NCI-H1436 treated with DMSO at 0.1 percent for 48 hours (cell line): ENCODE results near the gene AURKB.
"Not testable (repeated sequence)": the region's sequence is repeated elsewhere in the genome, so short reads cannot be mapped to it uniquely, and the experiment has no call there.

Experiments used
- DNase-seq: peaks from one replicate; lab custom pipeline; 2025; lab: John Stamatoyannopoulos, UW

Gene AURKB

DNA sequence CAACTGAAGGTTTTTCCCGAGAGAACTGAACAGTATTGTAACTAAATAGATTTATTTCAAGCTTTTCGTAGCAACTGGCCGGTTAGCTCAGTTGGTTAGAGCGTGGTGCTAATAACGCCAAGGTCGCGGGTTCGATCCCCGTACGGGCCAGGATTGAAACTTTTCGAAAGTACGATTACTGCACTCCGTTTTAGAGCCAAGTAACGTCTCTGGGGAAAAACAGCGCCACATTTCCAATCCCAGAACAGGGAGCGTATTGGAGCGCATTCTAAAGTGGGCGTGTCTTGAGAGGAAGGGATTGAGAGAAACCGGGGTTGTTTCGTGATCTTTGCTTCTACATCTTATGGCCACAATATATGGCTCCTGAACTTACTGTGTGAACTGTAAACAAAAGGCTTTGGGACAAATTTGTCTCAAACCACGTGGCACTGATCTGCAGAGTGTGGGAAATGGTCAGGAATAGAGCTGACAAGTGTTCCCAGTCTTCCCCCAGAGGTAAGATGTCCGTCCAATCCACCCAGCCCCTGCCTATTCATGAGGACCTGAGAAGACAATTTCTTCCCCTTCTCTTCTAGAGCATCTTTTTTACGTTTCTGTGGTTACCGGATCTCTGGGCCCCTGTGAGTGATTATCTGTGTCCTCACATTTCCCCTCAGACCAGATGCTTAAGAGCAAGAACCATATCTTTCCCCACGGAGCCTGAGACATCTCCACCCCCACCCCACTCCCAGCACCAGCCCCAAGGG is 22.7 kb downstream of the AURKB start:
- peak; percentile 84 for DNase-seq

DNA sequence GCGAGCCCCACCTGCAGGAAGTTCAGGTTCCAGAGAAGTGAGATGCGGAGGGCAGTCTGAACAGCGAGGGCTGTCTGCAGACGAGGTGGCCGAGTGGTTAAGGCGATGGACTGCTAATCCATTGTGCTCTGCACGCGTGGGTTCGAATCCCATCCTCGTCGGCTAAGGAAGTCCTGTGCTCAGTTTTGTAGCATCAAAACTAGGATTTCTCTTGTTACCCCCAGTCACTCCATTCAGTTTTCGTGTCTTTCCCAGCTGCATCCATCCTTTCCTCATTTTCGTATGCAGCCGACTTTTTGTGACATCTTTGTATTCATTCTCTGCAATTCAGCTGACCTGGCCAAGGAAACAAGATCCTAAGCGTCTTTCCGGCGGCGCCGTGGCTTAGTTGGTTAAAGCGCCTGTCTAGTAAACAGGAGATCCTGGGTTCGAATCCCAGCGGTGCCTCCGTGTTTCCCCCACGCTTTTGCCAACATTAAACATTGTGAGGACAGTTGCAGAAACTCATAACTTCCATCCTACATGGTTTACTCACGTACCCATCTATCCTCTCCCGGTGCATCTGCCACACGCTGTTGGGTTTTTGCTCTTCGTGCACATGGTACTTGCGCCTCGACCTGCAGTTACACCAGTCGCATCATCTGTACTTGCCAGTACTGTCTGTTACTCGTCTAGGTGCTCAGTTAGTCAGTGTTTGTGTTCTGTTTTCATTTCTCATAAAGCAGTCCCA is 23.4 kb downstream of the AURKB start:
- DNase-seq, result peak; percentile 81

DNA sequence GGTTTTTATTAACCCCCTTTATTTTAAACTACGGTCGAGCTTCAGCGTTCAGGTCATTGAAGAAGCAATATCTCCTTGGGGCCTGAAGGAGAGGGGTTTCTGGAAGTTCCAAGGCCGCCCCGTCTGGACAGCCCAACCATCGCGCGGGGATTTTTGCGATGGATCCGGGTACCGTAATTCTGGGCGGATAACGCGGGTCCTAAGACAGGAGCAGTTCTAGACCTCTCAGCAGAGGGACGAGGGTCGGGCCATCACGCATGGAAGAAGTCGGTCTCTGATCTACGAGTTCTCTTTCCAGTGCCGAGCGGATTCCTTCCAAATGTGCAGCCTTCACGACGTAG is 24.0 kb downstream of the AURKB start:
- DNase-seq, result no peak

DNA sequence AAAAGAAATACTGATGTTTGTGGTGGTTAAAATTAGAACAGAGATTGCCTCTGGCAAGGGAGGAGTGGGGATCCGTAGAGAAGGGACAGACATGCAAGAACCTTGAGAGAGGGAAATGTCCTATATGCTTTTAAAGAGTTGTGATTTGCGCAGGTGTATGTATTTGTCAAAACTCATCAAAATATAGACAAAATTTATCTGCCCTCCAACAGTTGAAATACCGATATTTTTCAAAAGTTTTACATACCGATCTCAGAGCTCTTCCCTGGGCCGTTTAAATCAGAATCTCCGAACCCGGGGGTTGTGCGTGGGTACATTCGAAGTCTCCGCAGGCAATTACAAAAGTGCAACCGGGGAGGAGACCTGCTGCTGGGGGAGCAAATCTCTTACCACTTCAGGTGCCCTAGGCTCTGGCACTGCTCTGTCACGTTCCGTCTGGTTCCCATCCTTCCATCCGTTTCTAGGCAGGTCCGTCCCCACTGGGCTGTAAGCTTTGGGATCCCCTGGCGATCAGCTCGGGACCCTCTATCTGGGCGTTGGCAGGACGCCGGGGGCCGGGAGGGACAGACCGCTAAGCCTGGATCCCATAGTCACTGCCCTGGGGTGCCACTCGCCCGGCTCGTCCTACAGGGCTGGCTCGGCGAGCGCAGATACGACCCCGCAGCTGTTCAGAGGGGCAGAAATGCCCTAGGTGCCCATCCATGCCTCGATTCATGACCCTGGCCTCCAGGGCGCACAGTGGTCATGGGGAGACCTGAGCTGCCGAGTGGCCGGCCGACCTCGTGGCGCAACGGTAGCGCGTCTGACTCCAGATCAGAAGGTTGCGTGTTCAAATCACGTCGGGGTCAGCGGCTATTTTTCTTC is 24.6 kb downstream of the AURKB start:
- peak; percentile 35 for DNase-seq

DNA sequence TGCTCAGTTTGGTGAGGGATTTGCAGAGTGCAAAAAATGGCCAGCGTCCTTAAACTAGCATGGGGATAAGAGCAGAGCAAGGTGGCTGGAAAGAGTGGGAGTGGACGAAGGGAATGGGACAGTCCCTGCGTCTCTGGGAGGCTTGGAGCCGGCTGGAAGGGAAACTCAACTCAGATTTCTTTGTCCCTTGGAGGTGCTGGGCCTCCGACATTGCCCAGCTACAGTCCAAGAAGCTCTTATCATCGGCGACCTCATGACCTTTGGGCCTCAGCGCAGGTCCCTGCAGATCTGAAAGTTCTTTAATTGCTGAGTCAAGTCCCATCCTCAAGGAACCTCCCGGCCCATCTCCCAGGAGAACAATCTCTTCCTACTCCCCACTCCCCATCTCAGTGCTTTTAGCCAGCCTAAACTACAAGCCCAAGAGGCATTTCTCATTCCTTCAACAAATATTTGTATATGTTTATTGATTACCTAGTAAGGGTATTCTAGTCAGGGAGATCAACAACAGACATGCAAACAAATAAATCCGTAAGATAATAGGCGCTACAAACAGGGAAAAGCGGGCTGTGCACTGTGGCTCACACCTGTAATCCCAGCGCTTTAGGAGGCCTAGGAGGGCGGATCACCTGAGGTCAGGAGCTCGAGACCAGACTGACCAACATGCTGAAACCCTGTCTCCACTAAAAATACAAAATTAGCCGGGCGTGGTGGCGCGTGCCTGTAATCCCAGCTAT is 33.2 kb downstream of the AURKB start:
- DNase-seq, result no peak

DNA sequence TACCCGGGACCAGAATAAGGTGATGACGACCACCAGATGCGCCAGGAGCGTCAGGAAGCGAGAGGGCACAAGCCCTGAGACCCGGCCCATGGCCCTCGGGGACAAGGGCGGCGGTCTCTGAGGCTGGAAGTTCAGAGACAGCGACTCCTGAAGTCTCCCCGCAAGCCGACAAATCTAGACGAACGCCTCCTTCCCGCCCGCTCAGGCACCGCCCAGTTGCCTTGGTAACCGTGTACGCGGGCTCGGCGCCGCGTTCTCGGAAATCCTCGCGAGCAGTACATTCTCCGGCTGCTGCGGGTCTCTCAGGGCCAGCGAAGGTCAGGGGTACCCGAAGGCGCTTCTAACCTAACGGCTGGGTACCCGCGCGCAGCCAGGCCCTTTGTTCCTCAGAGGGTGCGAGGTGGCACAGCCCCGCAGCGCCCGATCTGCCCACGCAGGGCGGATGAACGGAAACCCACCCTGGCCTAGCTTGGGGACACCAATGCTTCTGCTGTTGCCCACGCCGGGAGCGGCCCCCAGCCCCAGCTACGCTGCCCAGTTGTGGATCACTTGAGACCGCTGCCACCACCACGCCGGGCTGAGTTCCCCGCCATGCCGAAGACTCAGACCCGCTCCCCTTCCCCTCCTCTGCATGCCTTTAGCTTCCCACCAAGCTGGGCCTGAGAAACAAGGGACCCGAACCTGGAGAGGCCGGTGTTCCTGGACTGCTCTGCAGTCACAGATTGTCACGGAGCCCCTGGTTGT is 34.0 kb downstream of the AURKB start, which contains the start of gene TMEM107:
Gene TMEM107, minus strand, starts transcription at position 184 of the 744 bp plus-strand sequence. Its CDS starts 94 bp downstream, at position 90.
- peak; percentile 77 for DNase-seq

DNA sequence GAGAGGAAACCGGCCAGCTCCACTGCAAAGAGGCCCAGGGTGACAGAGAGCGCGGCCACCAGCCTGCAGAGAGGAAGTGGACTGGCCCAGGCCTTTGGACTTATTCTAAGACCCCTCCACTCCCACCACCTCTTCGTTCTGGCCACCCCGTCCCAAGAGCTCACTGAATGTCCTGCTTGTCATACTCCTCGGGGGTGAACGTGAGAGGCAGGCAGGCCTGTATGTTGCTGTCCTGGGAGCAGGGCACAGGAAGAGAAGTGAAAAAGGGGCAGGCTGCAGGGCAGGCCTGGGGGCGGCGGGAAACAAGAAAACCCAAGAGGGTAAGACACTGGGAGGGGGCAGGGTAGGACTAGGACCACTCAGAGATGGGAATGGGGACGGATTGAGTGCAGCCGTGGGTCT is 34.6 kb downstream of the AURKB start:
- DNase-seq, result no peak

DNA sequence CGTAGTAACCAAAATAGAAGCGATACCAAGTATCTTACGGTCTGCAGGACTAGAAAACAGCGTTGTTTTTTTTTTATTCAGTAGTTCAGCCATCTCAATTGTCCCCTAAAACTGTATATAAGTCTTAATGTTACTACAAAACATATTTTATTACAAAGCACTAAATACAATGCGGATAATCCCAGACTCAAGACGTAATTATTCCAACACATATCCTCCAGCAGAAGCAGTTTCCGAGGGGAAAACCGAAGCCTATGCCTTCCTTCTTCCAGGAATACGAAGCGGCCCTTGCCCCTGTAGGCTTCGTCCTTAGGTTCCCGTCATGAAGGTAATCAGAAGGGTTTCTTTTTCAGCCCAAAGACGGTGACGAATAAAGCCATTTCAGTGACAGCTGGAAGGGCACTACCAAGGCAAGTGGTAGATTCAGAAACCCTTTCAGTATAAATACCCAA is 36.5 kb downstream of the AURKB start:
- no peak for DNase-seq

DNA sequence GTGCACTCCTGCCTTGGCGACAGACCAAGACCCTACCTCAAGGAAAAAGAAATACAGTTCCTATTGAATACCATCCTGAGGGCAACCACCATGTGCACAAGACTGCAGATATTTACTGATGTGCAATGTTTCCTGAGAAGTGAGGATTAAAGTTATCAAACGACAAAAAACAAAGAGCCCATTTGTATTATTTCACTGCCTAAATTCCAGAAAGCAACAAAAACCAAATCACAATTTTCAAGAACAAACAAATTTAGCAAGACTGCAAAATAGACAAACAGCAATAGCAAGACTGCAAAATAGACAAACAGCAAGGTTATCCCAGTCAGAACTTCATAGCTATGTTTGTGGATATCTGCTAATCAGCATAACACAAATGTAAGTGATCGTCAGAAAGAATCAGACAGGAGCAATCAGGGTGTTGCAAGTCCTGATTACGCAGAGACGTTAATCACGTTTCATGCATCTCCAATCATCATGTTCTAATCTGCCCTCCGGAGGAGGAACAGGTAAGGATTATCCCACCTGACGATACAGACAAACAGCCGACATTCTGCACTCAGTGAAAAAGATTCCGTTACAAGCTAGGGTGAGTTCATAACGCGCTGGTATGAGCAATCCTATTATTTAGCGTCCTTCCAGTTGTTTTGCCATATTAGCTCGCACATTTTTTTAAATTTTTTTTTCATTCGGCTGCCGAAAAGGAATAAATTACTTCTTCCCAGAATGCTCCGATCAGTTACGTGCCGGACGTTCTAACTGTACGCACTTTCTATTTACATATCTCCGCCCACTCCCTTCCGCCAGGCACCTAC is 37.1 kb downstream of the AURKB start:
- DNase-seq, result peak; percentile 90

DNA sequence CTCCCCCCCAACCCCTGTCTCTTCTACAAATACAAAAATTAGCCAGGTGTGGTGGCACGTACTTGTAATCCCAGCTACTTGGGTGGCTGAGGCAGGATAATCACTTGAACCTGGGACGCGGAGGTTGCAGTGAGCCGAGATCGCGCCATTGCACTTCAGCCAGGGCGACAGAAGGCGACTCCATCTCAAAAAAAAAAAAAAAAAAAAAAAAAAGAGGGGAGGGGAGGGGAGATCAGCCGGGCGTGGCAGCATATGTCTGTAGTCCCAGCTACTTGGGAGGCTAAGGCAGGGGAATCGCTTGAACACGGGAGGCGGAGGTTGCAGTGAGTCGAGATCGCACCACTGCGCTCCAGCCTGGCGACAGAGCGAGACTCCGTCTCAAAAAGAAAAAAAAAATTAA is 40.2 kb downstream of the AURKB start:
- not testable (repeated sequence) for DNase-seq

DNA sequence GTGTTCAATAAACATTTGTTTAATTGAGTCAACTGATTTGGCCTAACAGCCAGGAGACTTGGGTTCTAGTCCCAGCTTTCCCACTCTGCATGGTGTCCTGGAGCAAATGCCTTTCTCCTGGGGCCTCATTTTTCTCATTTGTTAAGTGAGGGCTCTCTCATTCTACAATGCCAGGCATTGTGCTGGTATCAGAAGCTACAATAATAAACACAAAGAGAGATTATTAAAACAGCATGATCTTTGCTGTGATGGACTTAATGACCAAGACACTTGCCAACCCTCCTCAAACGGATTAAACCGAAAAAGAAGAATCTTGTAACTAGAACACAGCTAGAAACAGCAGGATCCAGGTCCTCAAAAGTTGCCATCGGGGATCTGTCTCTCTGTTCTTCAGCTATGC is 42.8 kb downstream of the AURKB start:
- DNase-seq, result no peak

DNA sequence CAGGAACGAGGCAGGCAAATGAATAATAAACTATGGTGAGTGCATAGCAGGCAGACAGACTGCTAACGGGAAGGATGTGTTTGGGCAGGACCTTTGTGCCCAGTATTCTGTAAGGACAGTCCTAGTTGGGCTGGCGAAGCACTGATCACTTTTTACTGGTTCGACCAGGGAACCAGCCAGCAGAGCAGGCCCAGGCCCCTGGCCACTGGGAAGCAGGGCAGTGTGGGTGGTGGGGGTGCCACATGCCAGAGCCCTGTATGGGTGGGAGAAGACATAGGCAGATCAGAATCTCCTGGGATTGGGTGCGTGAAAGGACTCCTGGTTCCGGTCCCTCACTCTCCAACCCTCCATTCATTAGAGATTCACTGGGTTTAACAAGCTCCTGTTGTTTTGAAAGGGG is 43.6 kb downstream of the AURKB start:
- DNase-seq, result no peak

DNA sequence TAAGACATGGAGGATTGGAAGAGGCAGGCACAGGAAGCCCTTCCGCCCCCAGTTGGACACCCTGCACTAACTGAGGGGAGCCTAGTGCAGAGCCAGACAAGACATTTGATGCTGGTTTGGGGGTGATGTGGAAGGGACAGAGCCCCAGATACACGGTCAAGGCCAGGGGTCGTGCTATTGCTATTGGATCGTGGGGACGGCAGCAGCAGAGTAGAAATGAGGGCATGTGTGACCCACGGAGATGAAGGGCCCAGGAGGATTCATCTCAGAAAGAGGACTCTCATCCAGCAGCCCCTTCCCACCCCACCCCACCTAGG is 45.6 kb downstream of the AURKB start:
- DNase-seq, result no peak

DNA sequence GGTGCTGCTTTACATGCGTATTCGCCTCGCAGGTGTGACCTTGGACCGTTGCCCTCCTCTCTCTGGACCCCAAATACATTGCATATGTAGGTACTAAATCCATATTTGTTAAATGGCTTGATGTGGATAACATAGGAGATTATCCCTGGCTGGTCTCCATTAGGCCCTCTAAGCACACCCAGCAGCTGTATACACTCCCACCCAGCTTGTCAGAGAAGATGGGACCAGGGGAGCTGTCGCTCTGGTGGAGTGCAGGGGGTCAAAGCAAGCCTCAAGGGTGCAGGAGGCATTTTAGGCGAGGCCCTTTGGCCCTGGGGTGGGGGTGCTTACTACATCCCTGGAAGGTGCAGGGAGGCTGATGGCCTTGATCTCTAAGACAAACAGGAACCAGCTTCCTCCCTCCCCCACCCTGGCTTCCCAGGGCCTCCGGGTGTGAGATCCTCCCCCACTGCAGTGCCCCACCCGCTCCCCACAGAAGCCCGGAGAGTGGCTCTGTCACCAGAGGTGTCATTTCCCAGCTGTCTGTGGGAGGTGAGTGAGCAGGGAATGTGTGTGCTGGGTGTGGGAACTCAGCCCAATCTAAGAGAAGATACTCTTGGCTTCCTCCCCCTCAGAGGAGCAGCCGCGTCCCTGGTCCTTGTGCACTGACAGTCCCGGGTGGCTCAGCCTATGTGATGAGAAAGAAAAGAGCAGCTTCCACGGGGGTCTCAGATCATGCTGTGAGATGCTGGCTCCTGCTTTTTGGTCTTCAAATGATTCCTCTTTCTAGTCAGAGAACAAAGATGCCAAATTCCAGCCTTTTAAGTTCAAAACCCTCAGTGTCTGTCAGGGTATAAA is 46.2 kb downstream of the AURKB start:
- DNase-seq, result no peak

DNA sequence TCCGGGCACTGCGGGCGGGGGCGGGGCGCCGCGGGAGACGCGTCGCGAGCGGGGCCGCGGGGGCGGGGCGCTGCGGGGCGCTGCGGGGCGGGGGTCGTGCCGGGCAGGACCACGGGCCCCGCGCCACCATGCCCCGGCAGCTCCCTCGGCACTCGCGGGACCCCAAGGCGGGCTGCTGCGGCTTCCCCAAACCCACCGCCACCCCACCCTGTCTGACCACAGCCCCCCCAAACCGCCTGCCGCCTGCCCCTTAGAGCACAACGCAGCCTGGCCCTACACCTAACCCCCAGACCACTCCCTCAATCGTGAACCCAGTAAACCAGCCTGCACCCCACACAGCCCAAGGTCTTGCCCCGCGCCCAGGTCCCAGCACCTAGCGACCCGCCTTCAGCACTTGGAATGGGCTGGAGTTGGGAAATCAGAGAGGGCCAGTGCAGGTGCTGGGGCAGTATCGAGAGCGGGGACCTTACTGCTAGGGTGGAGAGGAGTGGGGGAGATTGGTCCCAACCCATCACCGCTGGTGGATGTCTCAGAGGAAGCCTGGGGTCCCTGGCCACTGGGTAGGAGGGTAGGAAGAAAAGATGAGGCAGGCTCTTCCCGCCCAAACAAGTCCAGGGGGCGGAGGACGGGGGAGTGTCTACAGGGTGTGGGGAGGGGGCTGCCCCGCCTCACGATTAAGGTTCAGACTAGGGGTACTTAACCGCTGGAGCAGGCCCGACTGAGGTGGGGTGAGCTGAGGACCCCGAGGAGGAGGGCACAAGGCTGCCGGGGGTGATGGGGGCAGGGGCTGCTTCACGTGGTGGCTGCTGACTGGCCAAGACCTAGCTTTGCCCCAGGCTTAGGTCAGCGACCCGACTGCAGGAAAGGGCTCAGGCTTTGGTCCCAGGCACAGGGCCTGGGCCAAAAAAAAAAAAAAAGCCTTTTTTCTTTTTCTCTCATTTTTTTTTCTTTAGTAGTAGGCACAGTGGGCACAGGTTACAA is 47.1 kb downstream of the AURKB start:
- no peak for DNase-seq

DNA sequence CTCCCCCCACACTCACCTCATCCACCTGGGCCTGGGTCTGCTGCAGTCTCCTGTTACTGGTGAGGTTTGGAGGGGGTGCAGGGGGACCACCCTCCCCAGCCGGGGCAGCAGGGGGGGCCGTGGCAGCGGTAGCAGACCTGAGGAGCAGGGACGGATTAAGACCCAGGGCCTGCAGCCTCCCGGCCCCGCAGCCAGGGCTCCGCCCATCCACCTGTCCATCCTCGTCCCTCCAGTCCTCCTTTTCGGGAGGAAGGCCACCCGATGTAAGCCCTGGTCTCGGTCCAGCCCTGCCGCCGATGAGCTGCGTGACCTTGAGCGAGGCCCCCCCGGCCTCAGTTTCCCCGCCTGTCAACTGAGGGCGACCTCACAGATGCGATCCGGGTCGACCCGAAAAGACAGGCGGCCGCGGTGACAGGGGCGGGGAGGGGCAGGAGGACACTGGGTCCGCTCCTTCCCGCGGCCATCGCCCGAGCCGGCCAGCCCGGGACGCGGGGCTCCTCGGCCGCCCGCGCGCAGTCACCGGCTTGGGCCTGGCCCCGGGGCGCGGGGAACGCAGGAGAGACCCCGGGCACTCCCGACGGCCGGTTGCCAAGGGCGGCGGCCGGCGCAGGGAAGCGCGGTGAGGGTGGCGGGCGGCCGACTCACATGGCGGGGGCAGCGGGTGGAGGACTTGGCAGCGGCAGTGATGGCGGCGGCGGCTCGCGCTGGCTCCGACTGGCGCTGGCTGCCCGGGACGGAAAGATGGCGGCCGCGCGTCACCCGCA is 48.0 kb downstream of the AURKB start, which contains the start of gene VAMP2:
Gene VAMP2, minus strand, starts transcription at position 716 of the 764 bp plus-strand sequence. Its CDS starts 69 bp downstream, at position 647.
- DNase-seq, result no peak
